ENCODE measurements around the gene NAALADL2.

Gene NAALADL2

DNA sequence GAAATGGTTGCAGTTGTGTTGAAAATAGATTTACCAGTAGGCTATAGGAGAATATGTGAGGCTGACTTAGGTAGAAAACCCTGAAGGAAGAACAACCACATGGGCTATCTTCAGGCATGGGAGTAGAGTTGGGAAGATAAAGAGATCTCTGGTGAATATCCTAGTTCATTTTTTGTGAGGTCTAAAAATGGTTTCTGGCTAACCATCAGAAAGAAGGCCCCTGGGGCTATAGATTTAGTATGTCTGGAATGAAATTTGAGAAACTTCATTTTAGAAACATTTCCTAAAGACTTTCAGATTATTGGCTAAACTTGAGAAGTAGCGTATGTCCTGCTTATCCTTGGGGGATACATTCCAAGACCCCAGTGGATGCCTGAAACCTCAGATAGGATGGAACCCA, 148.2 kb downstream of the NAALADL2 start:
- no peak for DNase-seq
- TF ChIP-seq, protein P1, sequence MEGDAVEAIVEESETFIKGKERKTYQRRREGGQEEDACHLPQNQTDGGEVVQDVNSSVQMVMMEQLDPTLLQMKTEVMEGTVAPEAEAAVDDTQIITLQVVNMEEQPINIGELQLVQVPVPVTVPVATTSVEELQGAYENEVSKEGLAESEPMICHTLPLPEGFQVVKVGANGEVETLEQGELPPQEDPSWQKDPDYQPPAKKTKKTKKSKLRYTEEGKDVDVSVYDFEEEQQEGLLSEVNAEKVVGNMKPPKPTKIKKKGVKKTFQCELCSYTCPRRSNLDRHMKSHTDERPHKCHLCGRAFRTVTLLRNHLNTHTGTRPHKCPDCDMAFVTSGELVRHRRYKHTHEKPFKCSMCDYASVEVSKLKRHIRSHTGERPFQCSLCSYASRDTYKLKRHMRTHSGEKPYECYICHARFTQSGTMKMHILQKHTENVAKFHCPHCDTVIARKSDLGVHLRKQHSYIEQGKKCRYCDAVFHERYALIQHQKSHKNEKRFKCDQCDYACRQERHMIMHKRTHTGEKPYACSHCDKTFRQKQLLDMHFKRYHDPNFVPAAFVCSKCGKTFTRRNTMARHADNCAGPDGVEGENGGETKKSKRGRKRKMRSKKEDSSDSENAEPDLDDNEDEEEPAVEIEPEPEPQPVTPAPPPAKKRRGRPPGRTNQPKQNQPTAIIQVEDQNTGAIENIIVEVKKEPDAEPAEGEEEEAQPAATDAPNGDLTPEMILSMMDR (IDR thresholded peaks at IDR 0.05) = no peak
- H3K4me1 ChIP-seq = no peaks in the 10 kb centered on the region
- no peaks in the 10 kb centered on the region for H3K27me3 ChIP-seq
- intact Hi-C loops (cut with DNase I; ENCODE audit: low total_unique reads) = no loop called here
- no peaks in the 10 kb centered on the region for H3K9me3 ChIP-seq
- no peak overlapping the region for H3K4me3 ChIP-seq
- H3K27ac ChIP-seq = no peak overlapping the region
- no peaks in the 10 kb centered on the region for H3K36me3 ChIP-seq

DNA sequence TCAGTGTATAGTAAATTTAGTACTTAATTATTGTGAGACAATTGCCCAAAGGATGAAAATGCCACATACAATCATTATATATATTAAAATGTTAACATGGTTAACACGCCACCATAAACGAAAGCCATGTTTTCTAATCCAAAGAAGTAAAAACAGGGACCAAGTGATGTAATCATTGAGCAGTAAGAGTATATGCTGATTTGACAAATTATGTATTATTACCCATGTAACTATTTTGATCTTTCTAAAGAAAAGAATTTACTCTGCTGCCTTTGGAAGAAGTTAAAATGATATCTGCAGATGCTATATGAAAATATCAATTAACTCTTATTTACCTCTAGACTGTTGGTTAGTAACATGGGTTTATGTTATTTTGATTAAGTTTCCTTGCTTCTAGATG, 150.2 kb downstream of the NAALADL2 start:
- Histone ChIP-seq H3K4me3 (no peak overlapping the region), H3K36me3 (no peaks in the 10 kb centered on the region), H3K9me3 (no peaks in the 10 kb centered on the region), H3K27ac (no peak overlapping the region), H3K4me1 (no peaks in the 10 kb centered on the region), H3K27me3 (no peaks in the 10 kb centered on the region)
- TF ChIP-seq, protein P1 (IDR thresholded peaks at IDR 0.05) = no peak
- no peak for DNase-seq
- intact Hi-C loops (cut with DNase I; ENCODE audit: low total_unique reads) = no loop called here

- no peak for DNase-seq
- TF ChIP-seq, protein P1 (IDR thresholded peaks at IDR 0.05) = no peak
- no peaks in the 10 kb centered on the region for H3K9me3 ChIP-seq
- no peaks in the 10 kb centered on the region for H3K27me3 ChIP-seq
- H3K27ac ChIP-seq = no peak overlapping the region
- H3K4me1 ChIP-seq = no peaks in the 10 kb centered on the region
- intact Hi-C loops (cut with DNase I; ENCODE audit: low total_unique reads) = no loop called here
- no peak overlapping the region for H3K4me3 ChIP-seq
- no peaks in the 10 kb centered on the region for H3K36me3 ChIP-seq
These were observed 156.0 kb downstream of the NAALADL2 start for GRCh38 chr3:175015056-175015635.

DNA sequence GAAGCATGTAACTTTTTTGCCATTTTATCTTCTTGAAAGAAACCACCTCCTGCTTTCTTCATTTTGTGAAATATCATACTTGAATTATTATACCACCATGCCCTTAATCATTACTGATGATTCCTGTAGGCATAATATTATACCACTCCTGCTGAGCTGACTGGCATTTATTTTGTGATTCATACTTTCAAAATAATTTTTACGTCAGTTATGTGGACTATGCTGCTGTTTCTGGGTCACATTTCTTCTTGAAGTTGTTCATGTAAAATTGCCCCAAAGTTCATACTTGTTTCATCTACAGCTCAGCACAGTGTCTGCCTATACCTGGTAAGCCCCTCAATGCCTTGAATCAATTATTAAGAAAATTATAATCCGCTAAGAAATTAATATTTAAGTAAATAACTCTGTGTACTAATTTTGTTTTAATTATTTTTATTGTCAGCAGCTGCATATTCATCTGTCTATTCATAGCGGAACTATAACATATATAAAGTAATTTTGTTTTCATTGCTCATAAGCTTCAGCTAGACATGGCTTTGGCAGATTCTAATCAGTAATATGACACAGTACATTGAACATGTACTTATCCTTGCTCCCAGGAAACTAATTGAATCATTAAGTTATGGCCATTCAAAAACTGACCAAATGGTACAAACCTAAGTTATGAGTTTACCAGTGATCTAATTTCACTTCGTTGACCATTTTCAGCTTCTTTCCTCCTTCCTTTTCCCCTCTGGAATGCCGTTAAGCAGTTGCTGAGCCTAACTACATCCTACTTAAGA, 160.0 kb downstream of the NAALADL2 start:
- TF ChIP-seq, protein P1 (IDR thresholded peaks at IDR 0.05) = no peak
- Histone ChIP-seq H3K36me3 (no peaks in the 10 kb centered on the region), H3K4me3 (no peak overlapping the region), H3K27me3 (no peaks in the 10 kb centered on the region), H3K9me3 (no peaks in the 10 kb centered on the region), H3K4me1 (no peaks in the 10 kb centered on the region), H3K27ac (no peak overlapping the region)
- DNase-seq = no peak
- intact Hi-C loops (cut with DNase I; ENCODE audit: low total_unique reads) = no loop called here

- Histone ChIP-seq H3K27ac (no peak overlapping the region), H3K36me3 (no peaks in the 10 kb centered on the region), H3K4me1 (no peaks in the 10 kb centered on the region), H3K4me3 (no peak overlapping the region), H3K27me3 (no peaks in the 10 kb centered on the region), H3K9me3 (no peaks in the 10 kb centered on the region)
- intact Hi-C loops (cut with DNase I; ENCODE audit: low total_unique reads) = no loop called here
- no peak for DNase-seq
- TF ChIP-seq, protein P1 (IDR thresholded peaks at IDR 0.05) = no peak
These were observed 161.0 kb downstream of the NAALADL2 start for GRCh38 chr3:175020101-175020500.

Measured in tibial artery (tissue), 4 donors.